ENCODE data around the gene GPR137.

GPR137 gene

GRCh38 chr11:64284048-64284961 lies 1.3 kb upstream of the GPR137 start, which contains the start of gene BAD:
TSS of gene BAD (minus strand) at chr11:64284665. CDS start at chr11:64284368, 297 bp downstream.
- peak; percentile 84 to 89 for DNase-seq (ENCODE audit: low read depth in 1 of 2, low spot score in 1 of 2)

GRCh38 chr11:64285885-64286800 lies 495 bp downstream of the GPR137 start:
- DNase-seq (ENCODE audit: low read depth in 1 of 2, low spot score in 1 of 2): no peak

- no peak for DNase-seq (ENCODE audit: low read depth in 1 of 2, low spot score in 1 of 2)
Observed at GRCh38 chr11:64286801-64287159, 1.1 kb downstream of the GPR137 start.

- no peak for DNase-seq (ENCODE audit: low read depth in 1 of 2, low spot score in 1 of 2)
Observed at GRCh38 chr11:64287676-64288352, 2.2 kb downstream of the GPR137 start.

- no peak for DNase-seq (ENCODE audit: low read depth in 1 of 2, low spot score in 1 of 2)
Observed at GRCh38 chr11:64288353-64288750, 2.7 kb downstream of the GPR137 start.

- no peak for DNase-seq (ENCODE audit: low read depth in 1 of 2, low spot score in 1 of 2)
Observed at GRCh38 chr11:64289002-64289564, 3.4 kb downstream of the GPR137 start.

- DNase-seq (ENCODE audit: low read depth in 1 of 2, low spot score in 1 of 2): no peak
Observed at GRCh38 chr11:64290352-64291261, 5.0 kb downstream of the GPR137 start.

- DNase-seq (ENCODE audit: low read depth in 1 of 2, low spot score in 1 of 2): no peak
Observed at GRCh38 chr11:64291262-64291751, 5.7 kb downstream of the GPR137 start, which contains the start of gene KCNK4. TSS of gene KCNK4 (plus strand) at chr11:64291302. CDS start at chr11:64293019, 1,717 bp downstream.

GRCh38 chr11:64291752-64292459 lies 6.3 kb downstream of the GPR137 start:
- no peak for DNase-seq (ENCODE audit: low read depth in 1 of 2, low spot score in 1 of 2)

GRCh38 chr11:64292460-64293254 lies 7.0 kb downstream of the GPR137 start:
- DNase-seq (ENCODE audit: low read depth in 1 of 2, low spot score in 1 of 2): no peak

- DNase-seq (ENCODE audit: low read depth in 1 of 2, low spot score in 1 of 2): no peak
Observed at GRCh38 chr11:64294774-64295173, 9.1 kb downstream of the GPR137 start.

GRCh38 chr11:64295760-64296159 lies 10.1 kb downstream of the GPR137 start:
- no peak for DNase-seq (ENCODE audit: low read depth in 1 of 2, low spot score in 1 of 2)

- DNase-seq (ENCODE audit: low read depth in 1 of 2, low spot score in 1 of 2): no peak
Observed at GRCh38 chr11:64296236-64296635, 10.6 kb downstream of the GPR137 start.

GRCh38 chr11:64296830-64297698 lies 11.4 kb downstream of the GPR137 start:
- DNase-seq (ENCODE audit: low read depth in 1 of 2, low spot score in 1 of 2): no peak

- DNase-seq (ENCODE audit: low read depth in 1 of 2, low spot score in 1 of 2): no peak
Observed at GRCh38 chr11:64297699-64298358, 12.2 kb downstream of the GPR137 start.

GRCh38 chr11:64298966-64299846 lies 13.6 kb downstream of the GPR137 start:
- no peak for DNase-seq (ENCODE audit: low read depth in 1 of 2, low spot score in 1 of 2)
